GM21529 (cell line): ENCODE results near the gene BRD3.

Experiments
- ATAC-seq: cut with Tn5 transposase; IDR thresholded peaks from one replicate; pipeline ENCODE4 v1.9.1; 2021; ENCODE audit not compliant: unreplicated experiment

BRD3 gene

GRCh38 chr9:134054891-134055811 lies 12.7 kb downstream of the BRD3 start:
- ATAC-seq: no peak

GRCh38 chr9:134053941-134054761 lies 13.7 kb downstream of the BRD3 start:
- ATAC-seq: no peak

GRCh38 chr9:134053401-134053871 lies 14.4 kb downstream of the BRD3 start:
- no peak for ATAC-seq

- no peak for ATAC-seq
These were observed 14.9 kb downstream of the BRD3 start for GRCh38 chr9:134052941-134053340.

GRCh38 chr9:134052491-134052890 lies 15.3 kb downstream of the BRD3 start:
- ATAC-seq: no peak

GRCh38 chr9:134051319-134051718 lies 16.5 kb downstream of the BRD3 start:
- no peak for ATAC-seq

GRCh38 chr9:134050726-134051125 lies 17.1 kb downstream of the BRD3 start:
- ATAC-seq: no peak

- ATAC-seq: no peak
These were observed 17.8 kb downstream of the BRD3 start for GRCh38 chr9:134049772-134050588.

- no peak for ATAC-seq
These were observed 18.6 kb downstream of the BRD3 start for GRCh38 chr9:134049236-134049635.

- no peak for ATAC-seq
These were observed 19.3 kb downstream of the BRD3 start for GRCh38 chr9:134048582-134048968.

- no peak for ATAC-seq
These were observed 19.8 kb downstream of the BRD3 start for GRCh38 chr9:134047868-134048581.

- no peak for ATAC-seq
These were observed 20.7 kb downstream of the BRD3 start for GRCh38 chr9:134046894-134047681.

- no peak for ATAC-seq
These were observed 21.8 kb downstream of the BRD3 start for GRCh38 chr9:134045841-134046544.

- ATAC-seq: no peak
These were observed 22.9 kb downstream of the BRD3 start for GRCh38 chr9:134044944-134045343.

GRCh38 chr9:134043531-134043988 lies 24.3 kb downstream of the BRD3 start:
- ATAC-seq: no peak

GRCh38 chr9:134041649-134041962 lies 26.2 kb downstream of the BRD3 start:
- ATAC-seq: no peak

- no peak for ATAC-seq
These were observed 26.8 kb downstream of the BRD3 start for GRCh38 chr9:134040781-134041648.

- ATAC-seq: no peak
These were observed 27.7 kb downstream of the BRD3 start for GRCh38 chr9:134040176-134040565.
